Measurements from ENCODE around the gene FILIP1L. TPM values are rescaled to one million over a fixed set of nuclear protein-coding genes. Genes with fewer than 3 reads are reported as not detected.

FILIP1L gene
- total RNA-seq, 1 experiment from 2014 or later = 0.07 TPM

GRCh38 chr3:100075851-100076730, 38.2 kb downstream of the FILIP1L start:
- Histone ChIP-seq H3K79me2 (ENCODE audit: insufficient read depth, low read length) (no peaks in the 10 kb centered on the region), H3K56ac (ENCODE audit: insufficient read length, low read depth, low read length) (no peak overlapping the region), H3K23ac (ENCODE audit: insufficient read length, low read depth, low read length) (no peak overlapping the region), H4K20me1 (ENCODE audit: control insufficient read depth, insufficient read depth, insufficient read length) (no peaks in the 10 kb centered on the region), H3K4me1 (ENCODE audit: insufficient read depth, low read length) (peaks cover 5% of the 10 kb centered on the region), H2BK12ac (ENCODE audit: insufficient read length, low read depth, low read length) (no peak overlapping the region), H3K18ac (ENCODE audit: insufficient read length, low read depth, low read length) (no peak overlapping the region), H2AK5ac (ENCODE audit: insufficient read length, low read length) (no peak overlapping the region), H2AFZ (ENCODE audit: low read length) (no peak overlapping the region), H3K9me3 (ENCODE audit: control insufficient read depth, low read depth, low read length) (no peaks in the 10 kb centered on the region), H3K9ac (ENCODE audit: extremely low read depth, insufficient read length, low read length) (no peak overlapping the region), H4K5ac (ENCODE audit: insufficient read length, low read depth, low read length) (no peak overlapping the region), H3K23me2 (ENCODE audit: insufficient read length, low read depth, low read length, poor library complexity, severe bottlenecking) (no peaks in the 10 kb centered on the region), H3T11ph (ENCODE audit: low read length) (no peak overlapping the region), H2BK20ac (ENCODE audit: low read depth, low read length, poor library complexity, severe bottlenecking) (no peak overlapping the region), H3K27me3 (ENCODE audit: insufficient read depth, low read length) (no peaks in the 10 kb centered on the region), H3K27ac (ENCODE audit: insufficient read length, low read depth, low read length) (no peak overlapping the region), H3K4me2 (ENCODE audit: insufficient read depth, insufficient read length, low read length) (no peak overlapping the region), H4K91ac (ENCODE audit: insufficient read length, low read depth, low read length) (no peak overlapping the region), H4K8ac (replicated peaks; ENCODE audit: insufficient read length, low read depth, low read length) (no peak overlapping the region), H2BK15ac (ENCODE audit: low read depth, low read length) (no peak overlapping the region), H2BK120ac (ENCODE audit: low read depth, low read length, poor library complexity, severe bottlenecking) (no peak overlapping the region), H3K14ac (ENCODE audit: insufficient read depth, low read length) (no peak overlapping the region), H3K4ac (ENCODE audit: low read depth, low read length) (no peak overlapping the region), H2BK5ac (ENCODE audit: insufficient read length, low read length) (no peak overlapping the region), H3K79me1 (ENCODE audit: insufficient read depth, low read depth, low read length, poor library complexity, severe bottlenecking) (no peaks in the 10 kb centered on the region)
- no peak for DNase-seq
- 0 out of 7 replicates have a peak overlapping the region, but pooled peaks of 1 of the 3 experiments have one; percentile 3 for H3K27ac Mint-ChIP-seq
- no peaks in the 10 kb centered on the region for H3K36me3 Mint-ChIP-seq (ENCODE audit: insufficient read depth in 1 of 3, low read depth in 3 of 3)
- H3K9me3 Mint-ChIP-seq = no peaks in the 10 kb centered on the region
- no peak overlapping the region for H3K4me3 Mint-ChIP-seq
- WGBS (ENCODE audit: extremely low coverage, insufficient read length, low lambda C conversion rate) = no CpG with 5 or more reads among the region's 4 CpGs
- TF ChIP-seq CTCF (conservative IDR thresholded peaks at IDR 0.05) = no peak
- H3K4me1 Mint-ChIP-seq = peaks cover 18 to 22% of the 10 kb centered on the region in 2 experiments
- H3K27me3 Mint-ChIP-seq (ENCODE audit: low read depth) = no peaks in the 10 kb centered on the region
